Measurements from ENCODE around the gene MMUT.

The MMUT gene

DNA sequence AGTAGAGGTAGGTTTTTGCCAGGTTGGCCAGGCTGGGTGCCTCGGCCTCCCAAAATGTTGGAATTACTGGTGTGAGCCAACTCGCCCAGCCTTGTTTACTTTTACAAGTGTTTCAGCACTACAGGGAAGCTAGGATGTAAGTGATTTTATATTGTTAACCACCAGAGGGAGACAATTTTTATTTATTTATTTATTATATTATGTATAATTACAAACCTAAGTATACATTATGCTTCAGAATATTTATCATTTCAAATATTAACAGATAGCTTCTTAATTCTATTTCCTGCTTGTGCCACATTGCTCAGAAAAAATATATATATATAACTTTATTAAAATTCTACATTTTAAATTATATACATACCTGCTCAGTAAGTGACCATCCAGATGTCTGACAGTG lies 9.8 kb downstream of the MMUT start:
- Histone ChIP-seq H3K4me2 (no peak overlapping the region), H4K20me1 (ENCODE audit: insufficient read depth) (no peaks in the 10 kb centered on the region), H3K4me3 (IDR thresholded peaks at IDR 0.05; ENCODE audit: insufficient read depth, low read depth, low read length) (no peak overlapping the region), H3K27ac (no peak overlapping the region), H2AFZ (ENCODE audit: low read depth) (no peak overlapping the region), H3K27me3 (ENCODE audit: insufficient read depth, low read depth) (no peaks in the 10 kb centered on the region), H3K36me3 (ENCODE audit: insufficient read depth) (no peaks in the 10 kb centered on the region), H3K79me2 (ENCODE audit: insufficient read depth, low read depth) (no peaks in the 10 kb centered on the region), H3K4me1 (ENCODE audit: low read depth, poor library complexity, severe bottlenecking) (peaks cover 35% of the 10 kb centered on the region), H3K9ac (no peak overlapping the region)
- TF ChIP-seq, protein P1, sequence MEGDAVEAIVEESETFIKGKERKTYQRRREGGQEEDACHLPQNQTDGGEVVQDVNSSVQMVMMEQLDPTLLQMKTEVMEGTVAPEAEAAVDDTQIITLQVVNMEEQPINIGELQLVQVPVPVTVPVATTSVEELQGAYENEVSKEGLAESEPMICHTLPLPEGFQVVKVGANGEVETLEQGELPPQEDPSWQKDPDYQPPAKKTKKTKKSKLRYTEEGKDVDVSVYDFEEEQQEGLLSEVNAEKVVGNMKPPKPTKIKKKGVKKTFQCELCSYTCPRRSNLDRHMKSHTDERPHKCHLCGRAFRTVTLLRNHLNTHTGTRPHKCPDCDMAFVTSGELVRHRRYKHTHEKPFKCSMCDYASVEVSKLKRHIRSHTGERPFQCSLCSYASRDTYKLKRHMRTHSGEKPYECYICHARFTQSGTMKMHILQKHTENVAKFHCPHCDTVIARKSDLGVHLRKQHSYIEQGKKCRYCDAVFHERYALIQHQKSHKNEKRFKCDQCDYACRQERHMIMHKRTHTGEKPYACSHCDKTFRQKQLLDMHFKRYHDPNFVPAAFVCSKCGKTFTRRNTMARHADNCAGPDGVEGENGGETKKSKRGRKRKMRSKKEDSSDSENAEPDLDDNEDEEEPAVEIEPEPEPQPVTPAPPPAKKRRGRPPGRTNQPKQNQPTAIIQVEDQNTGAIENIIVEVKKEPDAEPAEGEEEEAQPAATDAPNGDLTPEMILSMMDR (conservative IDR thresholded peaks at IDR 0.05; ENCODE audit: low read depth, low read length) = no peak; the same call in 1 of the 2 replicates

DNA sequence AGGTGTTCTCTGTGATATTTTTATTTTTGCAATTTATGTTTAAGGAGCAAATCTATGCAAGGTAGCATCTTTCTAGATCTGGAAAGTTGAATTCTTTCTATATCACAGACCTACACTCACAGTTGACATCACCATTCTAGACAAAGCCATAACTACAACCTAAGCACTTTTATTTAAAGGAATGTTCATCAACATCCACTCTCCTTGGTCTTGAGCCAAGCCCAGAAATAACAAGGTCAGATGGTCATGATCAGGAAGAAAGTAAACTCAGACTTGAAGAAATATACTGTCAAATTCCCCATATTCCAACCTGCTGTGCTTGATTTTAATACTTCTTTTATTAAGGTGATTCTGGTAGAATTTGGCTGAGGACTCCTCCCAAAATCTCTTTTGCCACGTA lies 32.2 kb downstream of the MMUT start:
- TF ChIP-seq, protein P1 (conservative IDR thresholded peaks at IDR 0.05; ENCODE audit: low read depth, low read length) = no peak
- Histone ChIP-seq H3K27ac (no peak overlapping the region), H3K4me1 (ENCODE audit: low read depth, poor library complexity, severe bottlenecking) (peaks cover 8% of the 10 kb centered on the region), H2AFZ (ENCODE audit: low read depth) (no peak overlapping the region), H3K4me2 (no peak overlapping the region), H3K79me2 (ENCODE audit: insufficient read depth, low read depth) (no peaks in the 10 kb centered on the region), H3K4me3 (IDR thresholded peaks at IDR 0.05; ENCODE audit: insufficient read depth, low read depth, low read length) (no peak overlapping the region), H3K27me3 (ENCODE audit: insufficient read depth, low read depth) (no peaks in the 10 kb centered on the region), H3K36me3 (ENCODE audit: insufficient read depth) (no peaks in the 10 kb centered on the region), H3K9ac (no peak overlapping the region), H4K20me1 (ENCODE audit: insufficient read depth) (no peaks in the 10 kb centered on the region)

DNA sequence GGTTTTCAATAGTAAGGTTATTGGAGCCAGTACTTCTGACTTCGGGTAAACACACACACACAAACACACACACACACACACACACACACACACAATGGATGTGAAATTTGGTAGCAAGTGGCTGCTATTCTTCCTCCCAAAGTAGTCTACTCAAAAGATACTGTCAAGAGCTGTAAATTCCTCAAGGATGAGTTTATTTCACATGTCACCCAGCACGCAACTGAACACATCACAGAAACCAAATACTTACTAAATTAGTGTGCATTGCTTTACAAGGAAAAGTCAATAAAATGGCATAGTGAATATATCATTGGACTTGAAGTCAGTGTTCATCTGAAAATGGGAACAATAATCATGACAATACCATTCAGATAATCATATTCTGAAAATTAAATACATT lies 32.9 kb downstream of the MMUT start:
- Histone ChIP-seq H3K27me3 (ENCODE audit: insufficient read depth, low read depth) (no peaks in the 10 kb centered on the region), H3K4me2 (no peak overlapping the region), H3K36me3 (ENCODE audit: insufficient read depth) (no peaks in the 10 kb centered on the region), H3K79me2 (ENCODE audit: insufficient read depth, low read depth) (no peaks in the 10 kb centered on the region), H2AFZ (ENCODE audit: low read depth) (no peak overlapping the region), H3K4me3 (IDR thresholded peaks at IDR 0.05; ENCODE audit: insufficient read depth, low read depth, low read length) (no peak overlapping the region), H3K4me1 (ENCODE audit: low read depth, poor library complexity, severe bottlenecking) (peaks cover 8% of the 10 kb centered on the region), H3K27ac (no peak overlapping the region), H4K20me1 (ENCODE audit: insufficient read depth) (no peaks in the 10 kb centered on the region), H3K9ac (no peak overlapping the region)
- TF ChIP-seq, protein P1 (conservative IDR thresholded peaks at IDR 0.05; ENCODE audit: low read depth, low read length) = no peak

DNA sequence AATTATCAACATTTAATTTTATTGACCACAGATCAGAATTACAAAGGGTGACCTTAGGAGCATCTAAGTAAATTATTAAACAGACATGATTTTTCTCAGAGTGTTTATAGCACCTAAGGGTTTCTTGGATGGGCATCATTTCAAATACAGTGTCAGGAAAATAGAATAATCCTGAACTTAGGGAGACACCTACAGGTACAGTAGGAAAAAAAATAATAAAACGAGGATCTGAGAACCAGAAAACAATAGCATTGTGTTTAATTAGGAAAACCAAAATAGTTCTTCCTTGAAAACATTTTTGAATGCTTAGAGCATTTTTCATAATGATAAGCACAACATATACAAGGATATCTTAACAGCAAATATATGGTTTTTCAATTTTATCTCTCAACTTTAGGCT lies 39.2 kb downstream of the MMUT start:
- Histone ChIP-seq H3K4me2 (no peak overlapping the region), H3K36me3 (ENCODE audit: insufficient read depth) (no peaks in the 10 kb centered on the region), H4K20me1 (ENCODE audit: insufficient read depth) (no peaks in the 10 kb centered on the region), H3K27me3 (ENCODE audit: insufficient read depth, low read depth) (no peaks in the 10 kb centered on the region), H3K4me1 (ENCODE audit: low read depth, poor library complexity, severe bottlenecking) (no peaks in the 10 kb centered on the region), H3K9ac (no peak overlapping the region), H2AFZ (ENCODE audit: low read depth) (no peak overlapping the region), H3K79me2 (ENCODE audit: insufficient read depth, low read depth) (no peaks in the 10 kb centered on the region), H3K4me3 (IDR thresholded peaks at IDR 0.05; ENCODE audit: insufficient read depth, low read depth, low read length) (no peak overlapping the region), H3K27ac (no peak overlapping the region)
- TF ChIP-seq, protein P1 (conservative IDR thresholded peaks at IDR 0.05; ENCODE audit: low read depth, low read length) = no peak
